Measurements from ENCODE around the gene KCNJ5. TPM values are rescaled to one million over a fixed set of nuclear protein-coding genes. Genes with fewer than 3 reads are reported as not detected.

KCNJ5 gene
- total and polyA plus RNA-seq, 10 of the 15 experiments (the other 5 are each of a cell fraction or from before 2014, with no cell fraction given), result 0.03 TPM; not detected in 8

DNA sequence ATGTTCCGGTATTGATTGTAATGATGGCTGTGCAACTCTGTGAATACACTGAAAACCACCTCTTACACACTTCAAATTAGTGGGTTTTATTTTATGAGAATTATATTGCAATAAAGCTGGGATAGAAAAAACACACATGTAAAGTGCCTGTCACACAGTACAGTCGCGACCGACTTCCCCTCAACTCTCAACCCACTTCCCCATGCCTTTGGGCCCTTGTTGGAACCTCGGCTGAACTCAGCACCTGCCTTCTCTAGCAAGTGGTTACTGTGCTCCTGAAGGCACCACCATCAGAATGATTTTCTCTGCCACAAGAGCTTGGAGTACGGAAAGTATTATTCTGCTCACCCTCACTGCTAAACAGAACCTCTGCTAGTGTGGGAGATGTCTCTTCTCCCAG, 37.6 kb upstream of the KCNJ5 start:
- 33% methylated on average over 6 of the region's 6 CpGs for WGBS (ENCODE audit: insufficient coverage, insufficient replicate concordance, low lambda C conversion rate, missing lambda C conversion rate)
- RAD21 ChIA-PET (ENCODE audit: unreplicated experiment), result interaction anchor here (1.0 kb wide), 1 partner anchor 702 kb away, joined by 3 read pairs; no protein-coding TSS in a partner anchor
- H3K9me3 ChIP-seq (replicated peaks; ENCODE audit: control insufficient read depth, insufficient read depth, low read length), result no peaks in the 10 kb centered on the region
- H3K27ac ChIP-seq (ENCODE audit: control insufficient read depth, insufficient read depth), result no peak overlapping the region
- H3K27me3 ChIP-seq (replicated peaks in 1 of 2; ENCODE audit: control insufficient read depth in 2 of 2, insufficient read depth in 2 of 2, low read length in 1 of 2), result no peaks in the 10 kb centered on the region; a peak in 2 of 4 replicates
- no peak for ATAC-seq
- no peaks in the 10 kb centered on the region for H3K4me1 ChIP-seq (ENCODE audit: control insufficient read depth, insufficient read depth, low read length)
- no peaks in the 10 kb centered on the region for H3K79me2 ChIP-seq (ENCODE audit: control insufficient read depth, insufficient read depth, low read length)
- no peaks in the 10 kb centered on the region for H3K36me3 ChIP-seq (ENCODE audit: control insufficient read depth in 2 of 2, insufficient read depth in 2 of 2, low read length in 1 of 2)
- in situ Hi-C loops (cut with MboI), result loop anchor here (10.0 kb wide), 1 partner anchor 829 kb away; no protein-coding TSS in a partner anchor
- no peak for DNase-seq (ENCODE audit: low read depth, low spot score)
- intact Hi-C loops (cut with micrococcal nuclease; ENCODE audit: unreplicated experiment), result no loop called here
- TF ChIP-seq MTA2 (IDR thresholded peaks at IDR 0.05; ENCODE audit: low read depth) (no peak), ZNF274 (IDR thresholded peaks at IDR 0.05; ENCODE audit: insufficient read depth, insufficient read length) (no peak), NR2C2 (IDR thresholded peaks at IDR 0.05; ENCODE audit: borderline replicate concordance, control insufficient read depth, insufficient read length, low read depth) (no peak), ZZZ3 (IDR thresholded peaks at IDR 0.05; ENCODE audit: control insufficient read depth, insufficient read length, low read depth) (no peak)
- TF ChIP-seq, protein P1, sequence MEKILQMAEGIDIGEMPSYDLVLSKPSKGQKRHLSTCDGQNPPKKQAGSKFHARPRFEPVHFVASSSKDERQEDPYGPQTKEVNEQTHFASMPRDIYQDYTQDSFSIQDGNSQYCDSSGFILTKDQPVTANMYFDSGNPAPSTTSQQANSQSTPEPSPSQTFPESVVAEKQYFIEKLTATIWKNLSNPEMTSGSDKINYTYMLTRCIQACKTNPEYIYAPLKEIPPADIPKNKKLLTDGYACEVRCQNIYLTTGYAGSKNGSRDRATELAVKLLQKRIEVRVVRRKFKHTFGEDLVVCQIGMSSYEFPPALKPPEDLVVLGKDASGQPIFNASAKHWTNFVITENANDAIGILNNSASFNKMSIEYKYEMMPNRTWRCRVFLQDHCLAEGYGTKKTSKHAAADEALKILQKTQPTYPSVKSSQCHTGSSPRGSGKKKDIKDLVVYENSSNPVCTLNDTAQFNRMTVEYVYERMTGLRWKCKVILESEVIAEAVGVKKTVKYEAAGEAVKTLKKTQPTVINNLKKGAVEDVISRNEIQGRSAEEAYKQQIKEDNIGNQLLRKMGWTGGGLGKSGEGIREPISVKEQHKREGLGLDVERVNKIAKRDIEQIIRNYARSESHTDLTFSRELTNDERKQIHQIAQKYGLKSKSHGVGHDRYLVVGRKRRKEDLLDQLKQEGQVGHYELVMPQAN (conservative IDR thresholded peaks at IDR 0.05), result no peak
- H2AFZ ChIP-seq (ENCODE audit: control insufficient read depth, low read depth, low read length), result no peak overlapping the region
- no peak overlapping the region for H3K4me3 ChIP-seq
- CTCF ChIA-PET, result interaction anchor here (0.8 to 11.6 kb wide), 6 partner anchors 8 to 696 kb away, joined by 4 to 123 read pairs (median 10); no protein-coding TSS in a partner anchor
- no peak overlapping the region for H3K4me2 ChIP-seq (ENCODE audit: control insufficient read depth, insufficient read depth)
- SMC1A ChIA-PET (ENCODE audit: uncharacterized antibody, unreplicated experiment), result interaction anchor here (0.7 kb wide), 1 partner anchor 22 kb away, joined by 3 read pairs; no protein-coding TSS in a partner anchor
- BruUV-seq (replicated peaks), result no TSS peak
- no peaks in the 10 kb centered on the region for H4K20me1 ChIP-seq (ENCODE audit: control insufficient read depth, insufficient read depth)
- no peak overlapping the region for H3K9ac ChIP-seq (ENCODE audit: control insufficient read depth, insufficient read depth, low read length)
- FAIRE-seq, result no peak
- POLR2A ChIA-PET, result no interaction called here
